ENCODE results near the gene IFNA5.

Gene IFNA5

DNA sequence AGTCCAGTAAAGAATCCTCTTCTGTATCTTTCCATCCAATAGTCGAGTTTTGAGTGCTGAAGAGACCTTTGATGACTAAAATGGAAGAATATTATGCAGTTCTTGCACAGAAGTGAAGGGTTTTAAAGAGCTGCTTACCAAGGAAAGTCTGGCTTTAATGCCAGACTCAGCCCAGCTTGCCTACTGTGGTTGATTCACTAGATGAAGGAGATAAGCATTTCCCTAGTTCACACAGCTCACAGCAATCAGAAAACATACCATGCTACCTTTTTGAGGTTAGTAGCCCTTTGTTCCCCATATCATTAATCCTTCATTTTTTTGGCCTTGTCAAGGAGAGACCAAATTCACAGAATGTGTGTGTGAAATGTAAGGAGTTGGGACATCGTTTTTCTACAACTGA lies 15.3 kb downstream of the IFNA5 start:
- no peak for DNase-seq

DNA sequence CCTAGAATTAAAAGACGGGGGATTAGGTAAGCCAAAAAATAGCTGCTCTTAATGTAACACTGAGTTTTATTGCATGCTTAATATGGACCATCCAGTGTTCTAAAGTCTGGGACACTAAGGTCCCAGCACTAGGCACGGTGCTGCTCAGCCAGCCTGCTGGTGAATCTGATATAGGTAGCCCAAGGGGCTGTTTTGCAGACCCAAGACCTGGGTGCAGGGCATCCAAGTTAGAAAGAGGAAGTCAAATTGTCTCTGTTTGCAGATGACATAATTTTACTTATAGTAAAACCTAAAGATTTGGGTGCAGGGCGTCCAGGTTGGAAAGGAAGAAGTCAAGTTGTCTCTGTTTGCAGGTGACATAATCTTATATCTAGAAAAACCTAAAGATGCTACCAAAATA lies 17.8 kb downstream of the IFNA5 start:
- DNase-seq, result no peak

DNA sequence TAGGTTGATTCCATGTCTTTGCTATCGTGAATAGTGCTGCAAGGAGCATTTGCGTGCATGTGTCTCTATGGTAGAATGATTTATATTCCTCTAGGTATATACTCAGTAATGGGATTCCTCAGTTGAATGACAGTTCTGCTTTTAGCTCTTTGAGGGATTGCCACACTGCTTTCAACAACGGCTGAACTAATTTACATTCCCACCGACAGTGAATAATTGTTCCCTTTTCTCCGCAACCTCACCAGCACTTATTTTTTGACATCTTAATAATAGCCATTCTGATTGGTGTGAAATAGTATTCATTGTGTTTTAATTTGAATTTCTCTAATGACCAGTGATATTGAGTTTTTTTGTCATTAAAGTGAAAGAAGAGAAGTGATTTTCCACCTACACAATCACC lies 18.5 kb downstream of the IFNA5 start:
- DNase-seq, result no peak

DNA sequence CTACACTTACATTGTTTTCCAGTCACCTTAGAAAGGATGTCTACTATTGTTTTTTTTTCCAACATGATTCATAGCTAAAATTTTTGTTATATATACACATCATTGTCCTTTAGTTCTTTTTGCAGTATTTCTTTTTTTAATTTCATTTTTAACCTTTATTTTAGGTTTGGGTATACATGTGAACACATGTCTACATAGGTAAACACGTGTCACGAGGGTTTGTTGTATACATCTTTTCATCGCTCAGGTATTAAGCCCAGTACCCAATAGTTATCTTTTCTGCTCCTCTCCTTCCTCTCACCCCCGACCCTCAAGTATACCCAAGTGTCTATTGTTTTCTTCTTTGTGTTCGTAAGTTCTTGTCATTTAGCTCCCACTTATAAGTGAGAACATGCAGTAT lies 19.0 kb downstream of the IFNA5 start:
- DNase-seq, result no peak

DNA sequence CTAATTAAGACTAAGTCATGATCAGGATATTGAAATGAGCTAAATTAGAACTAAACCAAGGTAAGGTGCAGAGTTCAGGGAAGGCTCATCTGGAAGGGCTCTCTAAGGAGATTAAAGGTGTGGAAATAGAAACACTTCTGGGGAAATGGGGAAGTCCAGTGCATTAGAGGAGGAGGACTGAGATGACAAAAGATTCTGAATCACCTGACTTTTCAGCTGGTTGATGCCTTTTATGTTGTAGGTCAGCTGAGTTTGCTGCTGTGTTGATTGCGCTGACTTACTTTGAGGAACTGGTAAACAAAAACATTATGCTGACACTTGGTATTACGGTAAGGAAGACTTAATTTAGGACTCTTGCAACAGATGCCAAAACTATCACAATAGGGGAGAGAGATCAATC lies 23.8 kb downstream of the IFNA5 start:
- DNase-seq, result no peak

DNA sequence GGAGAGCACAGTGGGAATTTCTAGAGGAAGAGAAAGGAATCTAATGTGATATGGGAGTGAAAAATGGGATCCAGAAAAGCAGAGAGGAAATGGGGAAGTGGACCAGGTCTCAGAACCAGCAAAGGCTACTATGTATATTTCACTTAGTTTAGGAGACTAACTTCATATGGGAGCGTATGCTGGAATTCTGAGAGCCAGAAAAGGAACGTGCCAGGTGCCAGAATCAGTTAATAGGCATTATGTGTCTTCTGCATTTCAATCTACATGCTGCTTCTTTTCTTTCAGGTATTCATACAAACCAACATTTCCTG lies 36.8 kb downstream of the IFNA5 start:
- no peak for DNase-seq

DNA sequence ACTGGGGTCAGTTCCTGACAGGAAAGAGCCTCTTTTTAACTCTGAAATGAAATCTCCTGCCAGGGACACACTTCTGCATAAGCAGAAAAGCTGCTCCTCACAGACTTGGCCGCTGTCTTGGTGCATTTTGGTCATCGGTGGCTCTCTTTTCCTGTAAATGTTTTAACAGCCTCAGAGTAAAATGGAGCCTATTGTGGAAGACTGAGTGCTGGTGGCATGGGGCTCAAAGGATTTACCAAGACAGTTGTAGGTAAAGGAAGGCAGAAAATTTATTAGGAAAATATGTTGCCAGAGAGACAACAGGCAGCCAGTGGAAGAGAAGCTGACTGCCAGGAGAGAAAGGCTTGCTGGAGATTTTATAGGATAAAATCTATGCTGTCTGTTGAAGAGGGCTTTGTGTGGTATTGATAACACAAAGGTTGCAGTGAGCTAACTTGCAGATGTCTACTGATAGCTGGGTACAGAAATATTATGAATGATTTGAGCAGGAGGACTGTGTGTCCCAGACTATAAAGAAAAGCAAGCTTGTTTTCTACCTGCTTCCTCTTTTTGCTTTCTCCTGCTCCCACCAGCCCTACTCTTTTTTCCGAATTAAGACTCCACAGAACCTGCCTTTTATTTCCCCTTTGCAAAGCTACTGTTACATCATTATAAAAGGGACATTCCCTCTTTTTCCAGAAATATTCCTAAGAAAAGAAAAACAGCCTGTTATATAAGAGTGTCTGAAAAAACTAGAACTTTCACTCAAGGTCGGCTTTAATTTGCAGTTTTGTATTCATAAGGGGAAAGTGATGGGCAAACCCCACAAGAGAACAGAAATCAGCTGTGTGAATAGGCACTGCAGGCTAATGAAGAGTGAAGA lies 37.4 kb downstream of the IFNA5 start:
- DNase-seq, result no peak

DNA sequence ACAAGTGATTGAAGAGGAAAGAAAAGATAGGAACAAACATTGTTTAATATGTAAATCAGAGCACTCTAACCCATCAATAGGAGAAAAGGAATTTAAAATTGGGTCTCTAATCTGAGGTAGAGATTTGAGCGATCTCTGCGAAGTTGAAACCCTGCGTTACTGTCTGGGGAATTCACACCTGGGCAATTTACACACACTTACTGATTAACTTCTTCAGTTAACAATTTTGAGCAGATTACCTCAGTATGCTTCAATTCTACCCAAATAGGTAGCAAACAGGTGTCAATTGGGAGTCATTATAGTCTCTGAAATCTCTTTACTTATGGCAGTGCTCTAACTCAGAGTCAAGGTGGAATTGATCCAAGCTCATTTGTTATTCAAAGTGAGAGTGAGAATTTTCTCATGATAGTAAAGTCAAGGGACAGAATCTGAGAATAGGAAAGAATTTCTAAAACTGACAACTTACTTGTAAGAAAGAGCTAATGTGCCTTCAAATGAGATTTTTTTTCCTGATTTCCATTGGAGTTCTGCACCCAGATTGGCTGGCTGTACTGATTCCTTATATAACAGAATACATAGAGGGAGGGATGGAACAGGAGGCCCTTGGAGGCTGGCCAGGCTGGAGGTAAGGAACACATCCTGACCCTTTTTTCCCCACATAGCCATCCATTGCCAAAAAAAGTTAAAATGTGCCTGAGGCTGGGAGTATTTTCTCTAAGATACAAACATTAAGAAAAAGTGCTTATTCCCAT lies 38.2 kb downstream of the IFNA5 start:
- DNase-seq, result no peak

DNA sequence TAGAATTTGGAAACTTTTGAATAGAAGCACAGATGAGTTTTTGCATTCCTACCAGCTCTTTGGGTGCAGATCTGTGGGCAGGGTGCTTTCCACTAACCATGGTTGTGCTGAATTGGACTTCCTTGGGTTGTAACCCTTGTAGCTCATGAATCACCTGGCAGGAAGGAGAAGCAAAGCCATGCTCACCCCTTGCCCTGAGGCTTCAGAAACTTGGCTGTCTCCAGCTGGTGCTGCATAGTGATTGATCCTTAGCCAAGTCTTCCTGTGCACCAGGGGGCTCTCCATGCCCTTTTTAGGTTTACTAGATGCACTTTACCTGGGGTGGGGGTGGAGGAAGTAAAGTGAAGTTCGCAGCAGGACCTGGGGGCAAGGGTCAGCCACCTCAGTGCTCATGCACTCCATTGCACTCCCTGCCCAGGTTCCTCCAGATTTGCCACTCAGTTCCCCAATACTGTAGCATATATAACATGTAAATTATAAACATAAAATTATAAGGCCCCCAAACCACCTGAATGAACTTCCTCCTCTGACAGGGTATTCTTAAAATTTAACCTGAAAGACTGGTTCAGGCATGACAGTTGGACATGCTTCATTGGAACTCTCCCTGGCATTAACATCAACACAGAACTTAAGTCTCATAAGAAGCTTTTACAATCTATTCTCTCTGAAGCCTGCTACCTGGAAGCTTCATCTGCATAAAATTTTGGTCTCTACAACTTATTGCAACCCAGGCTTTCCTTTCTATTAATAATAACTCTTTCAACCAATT lies 39.5 kb downstream of the IFNA5 start:
- DNase-seq, result no peak

DNA sequence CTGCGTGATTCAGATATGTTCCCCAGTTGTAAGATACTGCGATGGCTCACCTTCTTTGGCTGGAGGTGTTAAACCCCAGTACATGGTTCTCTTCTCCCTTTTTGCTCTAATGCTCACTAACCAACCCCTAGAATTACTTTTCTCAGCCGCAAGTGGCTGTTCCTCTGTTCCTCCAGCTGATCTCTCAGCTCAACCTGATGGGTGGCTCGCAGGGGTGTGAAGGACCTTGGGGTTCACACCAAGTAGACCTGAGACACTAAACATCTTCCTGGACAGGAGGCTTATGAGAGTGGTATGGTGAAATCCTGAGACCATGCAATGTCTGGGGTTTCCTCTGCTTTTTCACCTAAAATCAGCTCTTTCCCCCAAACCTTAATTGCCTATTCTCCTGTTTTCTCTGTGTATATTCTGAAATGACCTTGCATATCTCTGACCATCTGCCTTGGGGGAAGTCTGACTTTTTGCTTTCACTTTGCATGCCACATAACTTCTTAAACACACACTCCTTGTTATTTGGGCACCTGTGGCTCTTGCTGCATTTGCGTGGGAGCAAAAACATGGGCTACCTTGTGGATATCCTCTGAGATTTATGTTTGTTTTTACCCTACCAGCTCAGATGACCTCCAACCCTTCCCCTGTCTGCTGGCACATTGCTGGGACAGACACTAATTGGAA lies 49.4 kb downstream of the IFNA5 start:
- no peak for DNase-seq

All from CD4-positive, alpha-beta T cell treated with Interleukin-17A for 1 hour (primary cell).